ENCODE results near the gene SVEP1. TPM values are rescaled to one million over a fixed set of nuclear protein-coding genes. Genes with fewer than 3 reads are reported as not detected.
"Not testable (repeated sequence)": the region's sequence is repeated elsewhere in the genome, so short reads cannot be mapped to it uniquely, and the experiment has no call there.

Gene SVEP1
- total and polyA plus RNA-seq, 8 donors, result 0.43 to 64.4 (median 8.4) TPM

- Histone ChIP-seq H3K27ac (peak overlapping the region in 1 of 5 donors; percentile 20), H3K4me1 (peaks cover 0 to 14% (median 0%) of the 10 kb centered on the region in 4 donors), H3K9me3 (no peaks in the 10 kb centered on the region), H3K4me3 (no peak overlapping the region), H3K36me3 (no peaks in the 10 kb centered on the region), H3K27me3 (no peaks in the 10 kb centered on the region)
- TF ChIP-seq POLR2A (IDR thresholded peaks at IDR 0.05) (no peak), CTCF (IDR thresholded peaks at IDR 0.05) (no peak), POLR2AphosphoS5 (IDR thresholded peaks at IDR 0.05) (no peak)
- peak in 1 of 2 donors; percentile 28 for DNase-seq
- WGBS, 5 donors, result 25 to 67% (median 53%) methylated on average over 2 of the region's 2 CpGs
- intact Hi-C loops (cut with DNase I; ENCODE audit: low total_unique reads), result no loop called here
These were observed 40.9 kb downstream of the SVEP1 start for GRCh38 chr9:110538647-110539041.

GRCh38 chr9:110537841-110538646, 41.5 kb downstream of the SVEP1 start:
- peak in 1 of 2 donors; percentile 40 for DNase-seq
- no peak for TF ChIP-seq POLR2AphosphoS5 (IDR thresholded peaks at IDR 0.05)
- TF ChIP-seq CTCF (IDR thresholded peaks at IDR 0.05), result no peak
- peak overlapping the region in 2 of 5 donors; percentile 10 to 40 for H3K27ac ChIP-seq
- no peaks in the 10 kb centered on the region for H3K36me3 ChIP-seq
- intact Hi-C loops (cut with DNase I; ENCODE audit: low total_unique reads), result no loop called here
- H3K4me3 ChIP-seq, result no peak overlapping the region
- peaks cover 0 to 14% (median 0%) of the 10 kb centered on the region in 4 donors for H3K4me1 ChIP-seq
- H3K9me3 ChIP-seq, result no peaks in the 10 kb centered on the region
- 16 to 44% (median 27%) methylated on average over 4 of the region's 4 CpGs for WGBS, 5 donors
- H3K27me3 ChIP-seq, result no peaks in the 10 kb centered on the region

GRCh38 chr9:110536822-110537221, 42.7 kb downstream of the SVEP1 start:
- WGBS, 5 donors, result 67 to 84% (median 77%) methylated on average over 4 of the region's 4 CpGs
- Histone ChIP-seq H3K4me1 (peaks cover 0 to 14% (median 0%) of the 10 kb centered on the region in 4 donors), H3K27ac (peak overlapping the region in 1 of 5 donors; percentile 1), H3K36me3 (no peaks in the 10 kb centered on the region), H3K27me3 (no peaks in the 10 kb centered on the region), H3K9me3 (no peaks in the 10 kb centered on the region), H3K4me3 (no peak overlapping the region)
- intact Hi-C loops (cut with DNase I; ENCODE audit: low total_unique reads), result no loop called here
- TF ChIP-seq POLR2AphosphoS5 (IDR thresholded peaks at IDR 0.05), result no peak
- TF ChIP-seq POLR2A (IDR thresholded peaks at IDR 0.05), result no peak
- no peak for TF ChIP-seq CTCF (IDR thresholded peaks at IDR 0.05)
- TF ChIP-seq EP300 (IDR thresholded peaks at IDR 0.05), result no peak
- DNase-seq, result peak in 1 of 2 donors; percentile 54

GRCh38 chr9:110534162-110534561, 45.4 kb downstream of the SVEP1 start:
- H3K9me3 ChIP-seq; H3K27me3 ChIP-seq; H3K27ac ChIP-seq; DNase-seq; H3K36me3 ChIP-seq; H3K4me3 ChIP-seq; intact Hi-C loops (cut with DNase I; ENCODE audit: low total_unique reads): not testable (repeated sequence)
- peaks cover 0 to 14% (median 0%) of the 10 kb centered on the region in 4 donors for H3K4me1 ChIP-seq
- WGBS, 5 donors, result 75 to 87% (median 82%) methylated on average over 4 of the region's 4 CpGs
